GM23338 (cell line): ENCODE measurements around the gene STRN3. TPM values are rescaled to one million over a fixed set of nuclear protein-coding genes. Genes with fewer than 3 reads are reported as not detected.

ENCODE experiments used
- CREB1 ChIP-seq: fragments of 250-450 bp; sonication (Bioruptor Pico); IDR thresholded peaks from 2 replicates; pipeline ENCODE4 v1.5.0; 2020; ENCODE audit warnings: low read depth, mild to moderate bottlenecking, moderate library complexity
- EZH2 ChIP-seq: fragments of 200-600 bp; sonication (generic); IDR thresholded peaks from one replicate; pipeline ENCODE4 v1.8.0; 2017; ENCODE audit warnings: antibody characterized with exemption, mild to moderate bottlenecking, low read depth; ENCODE audit not compliant: unreplicated experiment
- EZH2phosphoT487 ChIP-seq: fragments of 200-600 bp; sonication (generic); IDR thresholded peaks from one replicate; pipeline ENCODE4 v1.8.1; 2018; ENCODE audit warnings: antibody characterized with exemption; ENCODE audit not compliant: unreplicated experiment
- JUNB ChIP-seq: IDR thresholded peaks from one replicate; pipeline ENCODE4 v1.6.1; 2016; ENCODE audit warnings: antibody characterized with exemption; ENCODE audit not compliant: unreplicated experiment
- POLR2AphosphoS5 ChIP-seq: IDR thresholded peaks from 2 replicates; pipeline ENCODE4 v1.6.1; 2016; ENCODE audit warnings: antibody characterized with exemption, low read depth
- STAT1 ChIP-seq: IDR thresholded peaks from one replicate; pipeline ENCODE4 v1.6.1; 2016; ENCODE audit warnings: antibody characterized with exemption; ENCODE audit not compliant: unreplicated experiment
- ZNF331 ChIP-seq: fragments of 250-450 bp; sonication (Bioruptor Pico); IDR thresholded peaks from 2 replicates; pipeline ENCODE4 v1.5.0; 2020; ENCODE audit warnings: low read depth, mild to moderate bottlenecking, moderate library complexity
- polyA plus RNA-seq: library from polyadenylated mRNA; unstranded; fragments of >200 nt; fragmentation: Nextera tagmentation; extraction: Ambion mirVana; gene quantifications from 2 replicates; pipeline ENCODE4 v1.2.1, GENCODE V29; 2016
- total RNA-seq: library from RNA; depleted of rRNA; stranded (reverse); fragments of >200 nt; shearing (Covaris generic); gene quantifications from 2 replicates; pipeline ENCODE4 v1.2.3, GENCODE V29; 2014
- TF ChIP-seq, protein P1 (sequence below): fragments of 250-450 bp; sonication (Bioruptor Pico); IDR thresholded peaks from 2 replicates; pipeline ENCODE4 v1.5.0; 2020; ENCODE audit warnings: mild to moderate bottlenecking, moderate library complexity
- TF ChIP-seq, protein P2 (sequence below): IDR thresholded peaks from one replicate; pipeline ENCODE4 v1.6.1; 2018; ENCODE audit warnings: antibody characterized with exemption; ENCODE audit not compliant: unreplicated experiment

Gene STRN3
- total and polyA plus RNA-seq, 2 experiments from 2014 or later: 35.0 to 40.6 TPM

DNA sequence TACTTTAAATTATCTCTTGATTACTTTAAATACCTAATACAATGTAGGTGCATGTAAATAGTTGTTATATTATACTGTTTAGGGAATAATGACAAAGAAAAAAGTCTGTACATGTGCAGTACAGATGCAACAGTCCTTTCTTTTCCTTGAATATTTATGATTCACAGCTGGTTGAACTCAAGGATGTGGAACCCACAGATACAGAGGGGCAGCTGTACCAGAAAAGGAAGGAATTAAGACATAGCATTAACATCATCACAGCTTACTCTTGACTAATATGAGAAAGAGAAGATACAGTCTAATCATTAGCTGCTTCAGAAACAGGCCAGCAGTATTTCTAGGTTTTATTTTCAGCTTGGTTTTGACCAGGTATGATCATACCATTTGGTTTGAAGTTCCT lies 35.4 kb downstream of the STRN3 start (continued):
- TF ChIP-seq, protein P1, sequence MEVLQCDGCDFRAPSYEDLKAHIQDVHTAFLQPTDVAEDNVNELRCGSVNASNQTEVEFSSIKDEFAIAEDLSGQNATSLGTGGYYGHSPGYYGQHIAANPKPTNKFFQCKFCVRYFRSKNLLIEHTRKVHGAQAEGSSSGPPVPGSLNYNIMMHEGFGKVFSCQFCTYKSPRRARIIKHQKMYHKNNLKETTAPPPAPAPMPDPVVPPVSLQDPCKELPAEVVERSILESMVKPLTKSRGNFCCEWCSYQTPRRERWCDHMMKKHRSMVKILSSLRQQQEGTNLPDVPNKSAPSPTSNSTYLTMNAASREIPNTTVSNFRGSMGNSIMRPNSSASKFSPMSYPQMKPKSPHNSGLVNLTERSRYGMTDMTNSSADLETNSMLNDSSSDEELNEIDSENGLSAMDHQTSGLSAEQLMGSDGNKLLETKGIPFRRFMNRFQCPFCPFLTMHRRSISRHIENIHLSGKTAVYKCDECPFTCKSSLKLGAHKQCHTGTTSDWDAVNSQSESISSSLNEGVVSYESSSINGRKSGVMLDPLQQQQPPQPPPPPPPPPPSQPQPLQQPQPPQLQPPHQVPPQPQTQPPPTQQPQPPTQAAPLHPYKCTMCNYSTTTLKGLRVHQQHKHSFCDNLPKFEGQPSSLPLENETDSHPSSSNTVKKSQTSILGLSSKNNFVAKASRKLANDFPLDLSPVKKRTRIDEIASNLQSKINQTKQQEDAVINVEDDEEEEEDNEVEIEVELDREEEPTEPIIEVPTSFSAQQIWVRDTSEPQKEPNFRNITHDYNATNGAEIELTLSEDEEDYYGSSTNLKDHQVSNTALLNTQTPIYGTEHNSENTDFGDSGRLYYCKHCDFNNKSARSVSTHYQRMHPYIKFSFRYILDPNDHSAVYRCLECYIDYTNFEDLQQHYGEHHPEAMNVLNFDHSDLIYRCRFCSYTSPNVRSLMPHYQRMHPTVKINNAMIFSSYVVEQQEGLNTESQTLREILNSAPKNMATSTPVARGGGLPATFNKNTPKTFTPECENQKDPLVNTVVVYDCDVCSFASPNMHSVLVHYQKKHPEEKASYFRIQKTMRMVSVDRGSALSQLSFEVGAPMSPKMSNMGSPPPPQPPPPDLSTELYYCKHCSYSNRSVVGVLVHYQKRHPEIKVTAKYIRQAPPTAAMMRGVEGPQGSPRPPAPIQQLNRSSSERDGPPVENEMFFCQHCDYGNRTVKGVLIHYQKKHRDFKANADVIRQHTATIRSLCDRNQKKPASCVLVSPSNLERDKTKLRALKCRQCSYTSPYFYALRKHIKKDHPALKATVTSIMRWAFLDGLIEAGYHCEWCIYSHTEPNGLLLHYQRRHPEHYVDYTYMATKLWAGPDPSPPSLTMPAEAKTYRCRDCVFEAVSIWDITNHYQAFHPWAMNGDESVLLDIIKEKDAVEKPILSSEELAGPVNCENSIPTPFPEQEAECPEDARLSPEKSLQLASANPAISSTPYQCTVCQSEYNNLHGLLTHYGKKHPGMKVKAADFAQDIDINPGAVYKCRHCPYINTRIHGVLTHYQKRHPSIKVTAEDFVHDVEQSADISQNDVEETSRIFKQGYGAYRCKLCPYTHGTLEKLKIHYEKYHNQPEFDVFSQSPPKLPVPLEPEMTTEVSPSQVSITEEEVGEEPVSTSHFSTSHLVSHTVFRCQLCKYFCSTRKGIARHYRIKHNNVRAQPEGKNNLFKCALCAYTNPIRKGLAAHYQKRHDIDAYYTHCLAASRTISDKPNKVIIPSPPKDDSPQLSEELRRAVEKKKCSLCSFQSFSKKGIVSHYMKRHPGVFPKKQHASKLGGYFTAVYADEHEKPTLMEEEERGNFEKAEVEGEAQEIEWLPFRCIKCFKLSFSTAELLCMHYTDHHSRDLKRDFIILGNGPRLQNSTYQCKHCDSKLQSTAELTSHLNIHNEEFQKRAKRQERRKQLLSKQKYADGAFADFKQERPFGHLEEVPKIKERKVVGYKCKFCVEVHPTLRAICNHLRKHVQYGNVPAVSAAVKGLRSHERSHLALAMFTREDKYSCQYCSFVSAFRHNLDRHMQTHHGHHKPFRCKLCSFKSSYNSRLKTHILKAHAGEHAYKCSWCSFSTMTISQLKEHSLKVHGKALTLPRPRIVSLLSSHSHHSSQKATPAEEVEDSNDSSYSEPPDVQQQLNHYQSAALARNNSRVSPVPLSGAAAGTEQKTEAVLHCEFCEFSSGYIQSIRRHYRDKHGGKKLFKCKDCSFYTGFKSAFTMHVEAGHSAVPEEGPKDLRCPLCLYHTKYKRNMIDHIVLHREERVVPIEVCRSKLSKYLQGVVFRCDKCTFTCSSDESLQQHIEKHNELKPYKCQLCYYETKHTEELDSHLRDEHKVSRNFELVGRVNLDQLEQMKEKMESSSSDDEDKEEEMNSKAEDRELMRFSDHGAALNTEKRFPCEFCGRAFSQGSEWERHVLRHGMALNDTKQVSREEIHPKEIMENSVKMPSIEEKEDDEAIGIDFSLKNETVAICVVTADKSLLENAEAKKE (CRISPR knock-in tag): no peak
- TF ChIP-seq EZH2 (no peak), EZH2phosphoT487 (no peak), ZNF331 (CRISPR knock-in tag) (no peak), JUNB (no peak), CREB1 (CRISPR knock-in tag) (no peak), POLR2AphosphoS5 (no peak), STAT1 (no peak)
- TF ChIP-seq, protein P2, sequence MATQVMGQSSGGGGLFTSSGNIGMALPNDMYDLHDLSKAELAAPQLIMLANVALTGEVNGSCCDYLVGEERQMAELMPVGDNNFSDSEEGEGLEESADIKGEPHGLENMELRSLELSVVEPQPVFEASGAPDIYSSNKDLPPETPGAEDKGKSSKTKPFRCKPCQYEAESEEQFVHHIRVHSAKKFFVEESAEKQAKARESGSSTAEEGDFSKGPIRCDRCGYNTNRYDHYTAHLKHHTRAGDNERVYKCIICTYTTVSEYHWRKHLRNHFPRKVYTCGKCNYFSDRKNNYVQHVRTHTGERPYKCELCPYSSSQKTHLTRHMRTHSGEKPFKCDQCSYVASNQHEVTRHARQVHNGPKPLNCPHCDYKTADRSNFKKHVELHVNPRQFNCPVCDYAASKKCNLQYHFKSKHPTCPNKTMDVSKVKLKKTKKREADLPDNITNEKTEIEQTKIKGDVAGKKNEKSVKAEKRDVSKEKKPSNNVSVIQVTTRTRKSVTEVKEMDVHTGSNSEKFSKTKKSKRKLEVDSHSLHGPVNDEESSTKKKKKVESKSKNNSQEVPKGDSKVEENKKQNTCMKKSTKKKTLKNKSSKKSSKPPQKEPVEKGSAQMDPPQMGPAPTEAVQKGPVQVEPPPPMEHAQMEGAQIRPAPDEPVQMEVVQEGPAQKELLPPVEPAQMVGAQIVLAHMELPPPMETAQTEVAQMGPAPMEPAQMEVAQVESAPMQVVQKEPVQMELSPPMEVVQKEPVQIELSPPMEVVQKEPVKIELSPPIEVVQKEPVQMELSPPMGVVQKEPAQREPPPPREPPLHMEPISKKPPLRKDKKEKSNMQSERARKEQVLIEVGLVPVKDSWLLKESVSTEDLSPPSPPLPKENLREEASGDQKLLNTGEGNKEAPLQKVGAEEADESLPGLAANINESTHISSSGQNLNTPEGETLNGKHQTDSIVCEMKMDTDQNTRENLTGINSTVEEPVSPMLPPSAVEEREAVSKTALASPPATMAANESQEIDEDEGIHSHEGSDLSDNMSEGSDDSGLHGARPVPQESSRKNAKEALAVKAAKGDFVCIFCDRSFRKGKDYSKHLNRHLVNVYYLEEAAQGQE: no peak
